GM04504 (cell line): ENCODE data around the gene ABHD1.

Experiments used
- DNase-seq: peaks from one replicate; pipeline ENCODE4 v3.0.0-alpha.2; 2012; ENCODE audit warnings: low read depth

The ABHD1 gene

GRCh38 chr2:27086724-27087593 is 36.7 kb upstream of the ABHD1 start, which contains the start of gene KHK:
Gene KHK (plus strand): TSS chr2:27086772. CDS start chr2:27087260, 488 bp downstream.
- DNase-seq, result no peak

- DNase-seq, result no peak
These were observed 35.7 kb upstream of the ABHD1 start for GRCh38 chr2:27087823-27088410.

- DNase-seq, result no peak
These were observed 35.0 kb upstream of the ABHD1 start for GRCh38 chr2:27088634-27089033.

- DNase-seq, result no peak
These were observed 34.3 kb upstream of the ABHD1 start for GRCh38 chr2:27089111-27089954.

- no peak for DNase-seq
These were observed 31.6 kb upstream of the ABHD1 start for GRCh38 chr2:27091746-27092695.

GRCh38 chr2:27092696-27093429 is 30.8 kb upstream of the ABHD1 start:
- no peak for DNase-seq

- no peak for DNase-seq
These were observed 29.9 kb upstream of the ABHD1 start for GRCh38 chr2:27093430-27094352.

GRCh38 chr2:27094353-27094984 is 29.1 kb upstream of the ABHD1 start:
- no peak for DNase-seq

- DNase-seq, result no peak
These were observed 28.2 kb upstream of the ABHD1 start for GRCh38 chr2:27095427-27095744.

- DNase-seq, result no peak
These were observed 27.6 kb upstream of the ABHD1 start for GRCh38 chr2:27095745-27096651.

GRCh38 chr2:27096748-27097297 is 26.8 kb upstream of the ABHD1 start:
- DNase-seq, result no peak

GRCh38 chr2:27097341-27097740 is 26.3 kb upstream of the ABHD1 start:
- DNase-seq, result no peak

GRCh38 chr2:27099334-27099955 is 24.2 kb upstream of the ABHD1 start:
- DNase-seq, result no peak

GRCh38 chr2:27100036-27100435 is 23.6 kb upstream of the ABHD1 start:
- no peak for DNase-seq

- no peak for DNase-seq
These were observed 21.3 kb upstream of the ABHD1 start for GRCh38 chr2:27102329-27102728.

GRCh38 chr2:27105981-27106380 is 17.6 kb upstream of the ABHD1 start:
- no peak for DNase-seq

- no peak for DNase-seq
These were observed 15.4 kb upstream of the ABHD1 start for GRCh38 chr2:27108221-27108620.
